ENCODE data around the gene ASTN2. TPM values are rescaled to one million over a fixed set of nuclear protein-coding genes. Genes with fewer than 3 reads are reported as not detected.

Gene ASTN2
- total and polyA plus RNA-seq, 10 donors, result 0.87 to 6.1 (median 3.7) TPM

DNA sequence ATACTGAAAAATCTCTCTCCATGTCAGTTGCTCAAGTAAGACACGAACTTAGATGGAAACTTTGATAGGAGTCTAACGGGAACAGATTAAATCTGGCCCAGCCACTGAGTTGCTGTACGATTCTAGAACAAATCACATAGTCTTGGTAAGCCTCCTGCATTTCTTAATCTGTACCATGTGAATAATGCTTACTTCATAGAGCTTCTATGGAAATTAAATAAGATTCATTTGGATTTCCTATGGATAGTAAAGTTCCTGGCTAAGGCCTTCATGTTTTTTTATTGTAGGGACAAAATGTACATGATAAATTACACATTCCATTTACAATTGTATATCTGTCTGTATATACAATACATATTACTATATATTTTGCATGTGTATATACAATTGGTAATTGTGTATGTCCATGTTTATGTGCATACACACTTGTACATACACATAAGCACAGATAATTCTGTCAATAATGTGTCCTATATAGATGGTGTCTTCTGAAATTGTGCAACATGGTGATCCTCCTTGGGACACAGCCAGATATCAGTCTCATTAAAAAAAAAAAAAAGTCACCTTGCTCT is 397.4 kb downstream of the ASTN2 start:
- 51 to 76% (median 73%) methylated on average over 3 of the region's 3 CpGs for WGBS, 5 donors
- Histone ChIP-seq H3K4me1 (no peaks in the 10 kb centered on the region), H3K27me3 (replicated peaks in 1 of 7) (no peaks in the 10 kb centered on the region), H3K27ac (no peak overlapping the region), H3K36me3 (no peaks in the 10 kb centered on the region), H3K4me3 (no peak overlapping the region), H3K9me3 (no peaks in the 10 kb centered on the region)
- intact Hi-C loops (cut with DNase I; ENCODE audit: low total_unique reads), result no loop called here
- DNase-seq, result no peak
- TF ChIP-seq POLR2A (IDR thresholded peaks at IDR 0.05), result no peak
- TF ChIP-seq POLR2AphosphoS5 (IDR thresholded peaks at IDR 0.05), result no peak

DNA sequence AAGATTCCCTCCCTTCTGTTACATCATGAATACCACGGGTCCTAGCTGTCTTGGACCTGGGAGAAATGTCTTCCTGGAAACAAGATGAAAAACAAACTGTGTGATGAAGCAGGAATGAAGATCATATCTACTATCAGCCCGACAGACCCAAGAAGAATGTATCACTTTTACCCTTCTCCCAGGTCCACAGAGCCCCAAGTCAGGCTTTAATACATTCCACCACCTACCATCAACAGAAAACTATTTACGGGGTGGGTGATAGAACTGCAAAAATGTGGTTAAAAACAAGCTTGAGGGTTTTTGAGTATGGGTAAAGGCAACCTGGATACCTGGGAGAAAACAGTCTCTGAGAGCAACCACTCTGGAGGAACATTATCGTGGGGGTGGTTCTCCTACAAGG is 400.8 kb downstream of the ASTN2 start:
- WGBS, 5 donors, result 73 to 90% (median 78%) methylated on average over 4 of the region's 4 CpGs
- intact Hi-C loops (cut with DNase I; ENCODE audit: low total_unique reads), result no loop called here

DNA sequence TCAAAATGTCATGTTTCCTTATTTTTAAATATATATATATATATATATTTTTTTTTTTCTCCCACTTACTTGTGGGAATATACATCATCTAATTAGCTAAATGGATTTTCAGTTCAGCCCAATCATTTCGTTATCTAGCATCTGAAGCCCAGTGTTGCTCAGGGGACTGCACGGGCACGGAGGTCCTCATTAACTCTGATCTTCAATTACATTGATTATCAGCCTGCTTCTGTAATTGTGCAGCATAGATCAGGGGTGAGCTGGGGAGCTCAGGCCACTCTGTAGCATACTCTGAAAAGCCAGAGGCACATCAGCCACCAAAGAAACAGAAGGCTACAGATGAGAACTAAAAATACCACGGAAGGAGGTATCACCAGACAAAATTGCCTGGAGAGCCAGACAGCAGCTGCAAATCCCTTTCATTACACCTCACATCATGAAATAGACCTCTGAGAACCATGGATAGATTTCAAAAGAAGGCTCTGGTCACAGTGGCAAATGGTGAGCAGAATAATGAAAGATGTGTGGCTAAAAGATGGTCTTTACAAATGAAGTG is 401.3 kb downstream of the ASTN2 start:
- DNase-seq, result no peak
- intact Hi-C loops (cut with DNase I; ENCODE audit: low total_unique reads), result no loop called here
- 82 to 90% (median 84%) methylated on average over 4 of the region's 4 CpGs for WGBS, 5 donors
- Histone ChIP-seq H3K36me3 (no peaks in the 10 kb centered on the region), H3K27ac (no peak overlapping the region), H3K4me1 (no peaks in the 10 kb centered on the region), H3K9me3 (no peaks in the 10 kb centered on the region), H3K4me3 (no peak overlapping the region), H3K27me3 (replicated peaks in 1 of 7) (no peaks in the 10 kb centered on the region)
- TF ChIP-seq, protein P1, sequence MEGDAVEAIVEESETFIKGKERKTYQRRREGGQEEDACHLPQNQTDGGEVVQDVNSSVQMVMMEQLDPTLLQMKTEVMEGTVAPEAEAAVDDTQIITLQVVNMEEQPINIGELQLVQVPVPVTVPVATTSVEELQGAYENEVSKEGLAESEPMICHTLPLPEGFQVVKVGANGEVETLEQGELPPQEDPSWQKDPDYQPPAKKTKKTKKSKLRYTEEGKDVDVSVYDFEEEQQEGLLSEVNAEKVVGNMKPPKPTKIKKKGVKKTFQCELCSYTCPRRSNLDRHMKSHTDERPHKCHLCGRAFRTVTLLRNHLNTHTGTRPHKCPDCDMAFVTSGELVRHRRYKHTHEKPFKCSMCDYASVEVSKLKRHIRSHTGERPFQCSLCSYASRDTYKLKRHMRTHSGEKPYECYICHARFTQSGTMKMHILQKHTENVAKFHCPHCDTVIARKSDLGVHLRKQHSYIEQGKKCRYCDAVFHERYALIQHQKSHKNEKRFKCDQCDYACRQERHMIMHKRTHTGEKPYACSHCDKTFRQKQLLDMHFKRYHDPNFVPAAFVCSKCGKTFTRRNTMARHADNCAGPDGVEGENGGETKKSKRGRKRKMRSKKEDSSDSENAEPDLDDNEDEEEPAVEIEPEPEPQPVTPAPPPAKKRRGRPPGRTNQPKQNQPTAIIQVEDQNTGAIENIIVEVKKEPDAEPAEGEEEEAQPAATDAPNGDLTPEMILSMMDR (IDR thresholded peaks at IDR 0.05 in 8 of 11, conservative IDR thresholded peaks at IDR 0.05 in 3 of 11), result no peak
- no peak for TF ChIP-seq POLR2A (IDR thresholded peaks at IDR 0.05)

More for the DNA sequence above, 400.8 kb downstream of the ASTN2 start:
- TF ChIP-seq POLR2AphosphoS5 (IDR thresholded peaks at IDR 0.05), result no peak
- TF ChIP-seq, protein P1 (IDR thresholded peaks at IDR 0.05 in 8 of 11, conservative IDR thresholded peaks at IDR 0.05 in 3 of 11), result no peak
- TF ChIP-seq POLR2A (IDR thresholded peaks at IDR 0.05), result no peak
- H3K27ac ChIP-seq, result no peak overlapping the region
- H3K4me1 ChIP-seq, result no peaks in the 10 kb centered on the region
- no peaks in the 10 kb centered on the region for H3K9me3 ChIP-seq
- no peak for DNase-seq
- no peak overlapping the region for H3K4me3 ChIP-seq
- H3K27me3 ChIP-seq (replicated peaks in 1 of 7), result no peaks in the 10 kb centered on the region
- no peaks in the 10 kb centered on the region for H3K36me3 ChIP-seq

DNA sequence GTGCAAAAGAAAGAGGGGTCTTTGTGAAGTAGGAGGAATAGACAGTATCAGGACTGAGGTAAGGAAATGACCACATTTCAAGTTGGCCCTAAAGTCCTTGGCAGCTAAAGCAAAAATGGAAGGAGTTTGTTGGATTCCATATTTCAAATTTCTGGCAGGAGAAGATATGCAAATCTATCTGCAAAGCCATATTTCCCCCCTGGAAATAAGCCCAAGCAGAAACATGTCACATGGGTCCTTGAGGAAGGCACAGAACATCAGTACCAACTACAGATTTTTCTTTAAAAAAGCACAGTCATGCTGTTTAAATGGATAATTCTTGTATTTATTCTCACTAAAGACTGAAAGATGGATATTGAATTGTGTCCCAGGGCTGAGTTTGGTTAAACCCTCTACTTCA is 404.8 kb downstream of the ASTN2 start:
- H3K27ac ChIP-seq, result no peak overlapping the region
- no peak for DNase-seq
- no peak overlapping the region for H3K4me3 ChIP-seq
- no peak for TF ChIP-seq POLR2AphosphoS5 (IDR thresholded peaks at IDR 0.05)
- TF ChIP-seq, protein P1 (IDR thresholded peaks at IDR 0.05 in 8 of 11, conservative IDR thresholded peaks at IDR 0.05 in 3 of 11), result no peak
- TF ChIP-seq POLR2A (IDR thresholded peaks at IDR 0.05), result no peak
- H3K4me1 ChIP-seq, result no peaks in the 10 kb centered on the region
- H3K9me3 ChIP-seq, result no peaks in the 10 kb centered on the region
- intact Hi-C loops (cut with DNase I; ENCODE audit: low total_unique reads), result no loop called here
- H3K36me3 ChIP-seq, result no peaks in the 10 kb centered on the region
- no peaks in the 10 kb centered on the region for H3K27me3 ChIP-seq (replicated peaks in 1 of 7)

All from spleen (tissue), 11 donors.